IPS DF 6.9 (cell line): ENCODE data around the gene SCRG1.

ENCODE experiments used
- DNase-seq: peaks from one replicate; pipeline ENCODE4 v3.0.0-alpha.2; 2013; ENCODE audit warnings: low read depth, low spot score
- H3K27ac ChIP-seq: one replicate; pipeline ENCODE4 v1.5.1; 2013; ENCODE audit warnings: low read length, control low read depth
- H3K27me3 ChIP-seq: 2 replicates; pipeline ENCODE4 v1.6.1; 2013; ENCODE audit warnings: mild to moderate bottlenecking, low read length; ENCODE audit not compliant: control insufficient read depth, insufficient read depth
- H3K36me3 ChIP-seq: 2 replicates; pipeline ENCODE4 v1.6.1; 2013; ENCODE audit warnings: low read length; ENCODE audit not compliant: control insufficient read depth, insufficient read depth
- H3K4me1 ChIP-seq: 2 replicates; pipeline ENCODE4 v1.6.1; 2013; ENCODE audit warnings: low read length; ENCODE audit not compliant: control insufficient read depth, insufficient read depth
- H3K4me3 ChIP-seq: 2 replicates; pipeline ENCODE4 v1.5.1; 2013; ENCODE audit warnings: mild to moderate bottlenecking, low read length
- H3K9me3 ChIP-seq: 2 replicates; pipeline ENCODE4 v1.6.1; 2013; ENCODE audit warnings: low read length, inconsistent platforms; ENCODE audit not compliant: control insufficient read depth, insufficient read depth
- WGBS: extraction: QIAGEN DNeasy Blood & Tissue Kit; methylation state at CpG from one replicate; pipeline ENCODE4 v1.1.7; 2013; ENCODE audit warnings: mixed read lengths, missing lambda C conversion rate; ENCODE audit not compliant: insufficient read length, insufficient coverage; 5-methylcytosine and 5-hydroxymethylcytosine counted together

Gene SCRG1

GRCh38 chr4:173432430-173432829 lies 33.5 kb upstream of the SCRG1 start:
- DNase-seq, result no peak
- no CpG with 5 or more reads among the region's 5 CpGs for WGBS

GRCh38 chr4:173426064-173426463 lies 27.1 kb upstream of the SCRG1 start:
- Histone ChIP-seq H3K36me3 (no peaks in the 10 kb centered on the region), H3K27ac (no peak overlapping the region), H3K4me3 (no peak overlapping the region), H3K9me3 (no peaks in the 10 kb centered on the region; the same call in 1 of the 2 replicates), H3K27me3 (no peaks in the 10 kb centered on the region), H3K4me1 (no peaks in the 10 kb centered on the region)
- no peak for DNase-seq
- no CpG with 5 or more reads among the region's 2 CpGs for WGBS

More at GRCh38 chr4:173432430-173432829, 33.5 kb upstream of the SCRG1 start:
- Histone ChIP-seq H3K27me3 (no peaks in the 10 kb centered on the region), H3K4me1 (peaks cover 2% of the 10 kb centered on the region; the same call in 1 of the 2 replicates), H3K4me3 (no peak overlapping the region), H3K36me3 (no peaks in the 10 kb centered on the region), H3K9me3 (no peaks in the 10 kb centered on the region; the same call in 1 of the 2 replicates), H3K27ac (no peak overlapping the region)

- no peak for DNase-seq
- H3K4me3 ChIP-seq, result no peak overlapping the region
- no peaks in the 10 kb centered on the region for H3K36me3 ChIP-seq
- H3K4me1 ChIP-seq, result no peaks in the 10 kb centered on the region
- no peak overlapping the region for H3K27ac ChIP-seq
- no peaks in the 10 kb centered on the region for H3K27me3 ChIP-seq
- WGBS, result no CpG with 5 or more reads among the region's 2 CpGs
- H3K9me3 ChIP-seq, result no peaks in the 10 kb centered on the region; the same call in 1 of the 2 replicates
These were observed 26.2 kb upstream of the SCRG1 start for GRCh38 chr4:173424899-173425805.

- no peak for DNase-seq
- Histone ChIP-seq H3K4me1 (peaks cover 2% of the 10 kb centered on the region; the same call in 1 of the 2 replicates), H3K4me3 (no peak overlapping the region), H3K27me3 (no peaks in the 10 kb centered on the region), H3K9me3 (no peaks in the 10 kb centered on the region), H3K36me3 (no peaks in the 10 kb centered on the region), H3K27ac (no peak overlapping the region)
- no CpG with 5 or more reads among the region's 2 CpGs for WGBS
These were observed 21.9 kb upstream of the SCRG1 start for GRCh38 chr4:173420801-173421200.

- no peaks in the 10 kb centered on the region for H3K9me3 ChIP-seq
- WGBS, result no CpG with 5 or more reads among the region's 4 CpGs
- H3K27ac ChIP-seq, result no peak overlapping the region
- H3K4me3 ChIP-seq, result no peak overlapping the region
- no peak for DNase-seq
- no peaks in the 10 kb centered on the region for H3K27me3 ChIP-seq
- peaks cover 2% of the 10 kb centered on the region; the same call in 1 of the 2 replicates for H3K4me1 ChIP-seq
- H3K36me3 ChIP-seq, result no peaks in the 10 kb centered on the region
These were observed 21.4 kb upstream of the SCRG1 start for GRCh38 chr4:173420324-173420752.

- no peaks in the 10 kb centered on the region for H3K36me3 ChIP-seq
- H3K4me3 ChIP-seq, result no peak overlapping the region
- no peaks in the 10 kb centered on the region for H3K9me3 ChIP-seq
- no peak overlapping the region for H3K27ac ChIP-seq
- H3K4me1 ChIP-seq, result peaks cover 2% of the 10 kb centered on the region; the same call in 1 of the 2 replicates
- no CpG with 5 or more reads among the region's 3 CpGs for WGBS
- H3K27me3 ChIP-seq, result no peaks in the 10 kb centered on the region
- no peak for DNase-seq
These were observed 19.7 kb upstream of the SCRG1 start for GRCh38 chr4:173418639-173419038.

GRCh38 chr4:173417833-173418232 lies 18.9 kb upstream of the SCRG1 start:
- Histone ChIP-seq H3K27ac (no peak overlapping the region), H3K4me1 (peaks cover 2% of the 10 kb centered on the region; the same call in 1 of the 2 replicates), H3K9me3 (no peaks in the 10 kb centered on the region), H3K4me3 (no peak overlapping the region), H3K36me3 (no peaks in the 10 kb centered on the region), H3K27me3 (no peaks in the 10 kb centered on the region)
- no peak for DNase-seq

- Histone ChIP-seq H3K36me3 (no peaks in the 10 kb centered on the region), H3K4me1 (peaks cover 2% of the 10 kb centered on the region; the same call in 1 of the 2 replicates), H3K4me3 (no peak overlapping the region), H3K9me3 (no peaks in the 10 kb centered on the region), H3K27me3 (no peaks in the 10 kb centered on the region), H3K27ac (no peak overlapping the region)
- WGBS, result no CpG with 5 or more reads among the region's 26 CpGs
- DNase-seq, result no peak
These were observed 17.2 kb upstream of the SCRG1 start for GRCh38 chr4:173415885-173416653.

- H3K9me3 ChIP-seq, result no peaks in the 10 kb centered on the region
- no peak for DNase-seq
- H3K36me3 ChIP-seq, result no peaks in the 10 kb centered on the region
- no CpG with 5 or more reads among the region's 3 CpGs for WGBS
- no peaks in the 10 kb centered on the region for H3K27me3 ChIP-seq
- H3K4me1 ChIP-seq, result peaks cover 2% of the 10 kb centered on the region; the same call in 1 of the 2 replicates
- H3K27ac ChIP-seq, result no peak overlapping the region
- H3K4me3 ChIP-seq, result no peak overlapping the region
These were observed 16.2 kb upstream of the SCRG1 start for GRCh38 chr4:173415092-173415491.

GRCh38 chr4:173414456-173414855 lies 15.5 kb upstream of the SCRG1 start:
- Histone ChIP-seq H3K9me3 (no peaks in the 10 kb centered on the region), H3K4me3 (no peak overlapping the region), H3K4me1 (peaks cover 2% of the 10 kb centered on the region; the same call in 1 of the 2 replicates), H3K27ac (no peak overlapping the region), H3K27me3 (no peaks in the 10 kb centered on the region), H3K36me3 (no peaks in the 10 kb centered on the region)
- DNase-seq, result no peak
- WGBS, result no CpG with 5 or more reads among the region's 3 CpGs
